Measurements from ENCODE around the gene DDX10. TPM values are rescaled to one million over a fixed set of nuclear protein-coding genes. Genes with fewer than 3 reads are reported as not detected.

The DDX10 gene
- total RNA-seq, 4 donors from 2014 or later: 27.9 to 511 (median 31.5) TPM

GRCh38 chr11:108669711-108670110 is 4.8 kb downstream of the DDX10 start:
- H3K27ac ChIP-seq: no peak overlapping the region
- no peak for DNase-seq
- no peak for TF ChIP-seq CTCF (IDR thresholded peaks at IDR 0.05)
- TF ChIP-seq POLR2A (IDR thresholded peaks at IDR 0.05): no peak
- no peaks in the 10 kb centered on the region for H3K36me3 ChIP-seq
- H3K9me3 ChIP-seq: no peaks in the 10 kb centered on the region
- H3K4me1 ChIP-seq: peaks cover 0 to 11% of the 10 kb centered on the region in 2 donors
- intact Hi-C loops (cut with DNase I; ENCODE audit: low total_unique reads): no loop called here
- no peaks in the 10 kb centered on the region for H3K27me3 ChIP-seq
- no peak overlapping the region for H3K4me3 ChIP-seq

GRCh38 chr11:108670451-108670850 is 5.6 kb downstream of the DDX10 start:
- no peak for TF ChIP-seq CTCF (IDR thresholded peaks at IDR 0.05)
- TF ChIP-seq POLR2A (IDR thresholded peaks at IDR 0.05): no peak
- Histone ChIP-seq H3K27ac (no peak overlapping the region), H3K9me3 (no peaks in the 10 kb centered on the region), H3K36me3 (no peaks in the 10 kb centered on the region), H3K27me3 (no peaks in the 10 kb centered on the region), H3K4me3 (no peak overlapping the region), H3K4me1 (peaks cover 0 to 11% of the 10 kb centered on the region in 2 donors)
- DNase-seq: no peak
- intact Hi-C loops (cut with DNase I; ENCODE audit: low total_unique reads): no loop called here

GRCh38 chr11:108672113-108672512 is 7.2 kb downstream of the DDX10 start:
- intact Hi-C loops (cut with DNase I; ENCODE audit: low total_unique reads): no loop called here

GRCh38 chr11:108672786-108673185 is 7.9 kb downstream of the DDX10 start:
- Histone ChIP-seq H3K4me1 (no peaks in the 10 kb centered on the region), H3K4me3 (no peak overlapping the region), H3K27me3 (no peaks in the 10 kb centered on the region), H3K27ac (no peak overlapping the region), H3K36me3 (no peaks in the 10 kb centered on the region), H3K9me3 (no peaks in the 10 kb centered on the region)
- TF ChIP-seq POLR2A (IDR thresholded peaks at IDR 0.05): no peak
- TF ChIP-seq CTCF (IDR thresholded peaks at IDR 0.05): no peak
- intact Hi-C loops (cut with DNase I; ENCODE audit: low total_unique reads): no loop called here
- DNase-seq: no peak

More at GRCh38 chr11:108672113-108672512, 7.2 kb downstream of the DDX10 start:
- H3K9me3 ChIP-seq: no peaks in the 10 kb centered on the region
- no peak for DNase-seq
- no peak overlapping the region for H3K27ac ChIP-seq
- no peak overlapping the region for H3K4me3 ChIP-seq
- TF ChIP-seq POLR2A (IDR thresholded peaks at IDR 0.05): no peak
- no peak for TF ChIP-seq CTCF (IDR thresholded peaks at IDR 0.05)
- H3K4me1 ChIP-seq: no peaks in the 10 kb centered on the region
- H3K36me3 ChIP-seq: no peaks in the 10 kb centered on the region
- no peaks in the 10 kb centered on the region for H3K27me3 ChIP-seq

- H3K36me3 ChIP-seq: no peaks in the 10 kb centered on the region
- intact Hi-C loops (cut with DNase I; ENCODE audit: low total_unique reads): no loop called here
Observed at GRCh38 chr11:108679045-108679444, 14.2 kb downstream of the DDX10 start.

More at GRCh38 chr11:108679045-108679444, 14.2 kb downstream of the DDX10 start:
- H3K9me3 ChIP-seq: no peaks in the 10 kb centered on the region
- TF ChIP-seq POLR2A (IDR thresholded peaks at IDR 0.05): no peak
- TF ChIP-seq CTCF (IDR thresholded peaks at IDR 0.05): no peak
- no peak overlapping the region for H3K4me3 ChIP-seq
- H3K4me1 ChIP-seq: no peaks in the 10 kb centered on the region
- no peaks in the 10 kb centered on the region for H3K27me3 ChIP-seq
- DNase-seq: no peak
- H3K27ac ChIP-seq: no peak overlapping the region

Measured in uterus (tissue), 4 donors.